Hepatocyte (in vitro differentiated cells): ENCODE measurements around the gene TSNAX.
"Not testable (repeated sequence)": the region's sequence is repeated elsewhere in the genome, so short reads cannot be mapped to it uniquely, and the experiment has no call there.

Experiments
- EZH2 ChIP-seq: fragments of 200-600 bp; sonication (generic); IDR thresholded peaks from 2 replicates; pipeline ENCODE4 v1.6.1; 2016; ENCODE audit warnings: antibody characterized with exemption, mild to moderate bottlenecking, borderline replicate concordance
- EZH2phosphoT487 ChIP-seq: fragments of 200-600 bp; sonication (generic); IDR thresholded peaks from one replicate; pipeline ENCODE4 v1.6.1; 2018; ENCODE audit warnings: antibody characterized with exemption, mild to moderate bottlenecking, low read depth, moderate library complexity; ENCODE audit not compliant: unreplicated experiment, severe bottlenecking
- TF ChIP-seq, protein P1 (sequence below): fragments of 200-600 bp; sonication (generic); IDR thresholded peaks from 2 replicates; pipeline ENCODE4 v1.5.1; 2016; ENCODE audit warnings: antibody characterized with exemption, mild to moderate bottlenecking; ENCODE audit not compliant: poor library complexity

DNA sequence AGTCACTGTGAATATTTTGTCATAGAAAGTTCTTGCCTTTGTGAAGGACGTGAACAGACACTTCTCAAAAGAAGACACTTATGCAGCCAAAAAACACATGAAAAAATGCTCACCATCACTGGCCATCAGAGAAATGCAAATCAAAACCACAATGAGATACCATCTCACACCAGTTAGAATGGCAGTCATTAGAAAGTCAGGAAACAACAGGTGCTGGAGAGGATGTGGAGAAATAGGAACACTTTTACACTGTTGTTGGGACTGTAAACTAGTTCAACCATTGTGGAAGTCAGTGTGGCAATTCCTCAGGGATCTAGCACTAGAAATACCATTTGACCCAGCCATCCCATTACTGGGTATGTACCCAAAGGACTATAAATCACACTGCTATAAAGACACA, 64.8 kb downstream of the TSNAX start:
- TF ChIP-seq, protein P1, sequence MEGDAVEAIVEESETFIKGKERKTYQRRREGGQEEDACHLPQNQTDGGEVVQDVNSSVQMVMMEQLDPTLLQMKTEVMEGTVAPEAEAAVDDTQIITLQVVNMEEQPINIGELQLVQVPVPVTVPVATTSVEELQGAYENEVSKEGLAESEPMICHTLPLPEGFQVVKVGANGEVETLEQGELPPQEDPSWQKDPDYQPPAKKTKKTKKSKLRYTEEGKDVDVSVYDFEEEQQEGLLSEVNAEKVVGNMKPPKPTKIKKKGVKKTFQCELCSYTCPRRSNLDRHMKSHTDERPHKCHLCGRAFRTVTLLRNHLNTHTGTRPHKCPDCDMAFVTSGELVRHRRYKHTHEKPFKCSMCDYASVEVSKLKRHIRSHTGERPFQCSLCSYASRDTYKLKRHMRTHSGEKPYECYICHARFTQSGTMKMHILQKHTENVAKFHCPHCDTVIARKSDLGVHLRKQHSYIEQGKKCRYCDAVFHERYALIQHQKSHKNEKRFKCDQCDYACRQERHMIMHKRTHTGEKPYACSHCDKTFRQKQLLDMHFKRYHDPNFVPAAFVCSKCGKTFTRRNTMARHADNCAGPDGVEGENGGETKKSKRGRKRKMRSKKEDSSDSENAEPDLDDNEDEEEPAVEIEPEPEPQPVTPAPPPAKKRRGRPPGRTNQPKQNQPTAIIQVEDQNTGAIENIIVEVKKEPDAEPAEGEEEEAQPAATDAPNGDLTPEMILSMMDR: not testable (repeated sequence)
- not testable (repeated sequence) for TF ChIP-seq EZH2phosphoT487, EZH2
